ENCODE results near the gene ALMS1.

- no peak for TF ChIP-seq CTCF (IDR thresholded peaks at IDR 0.05)
- TF ChIP-seq POLR2A (IDR thresholded peaks at IDR 0.05): no peak
- TF ChIP-seq EP300 (IDR thresholded peaks at IDR 0.05): no peak
- no peak for TF ChIP-seq POLR2AphosphoS5 (IDR thresholded peaks at IDR 0.05)
These were observed 18.8 kb downstream of the ALMS1 start for GRCh38 chr2:73404409-73404808.
